HG02852 (cell line): ENCODE data around the gene PPP2R2D.

Experiments
- ATAC-seq: cut with Tn5 transposase; IDR thresholded peaks from one replicate; pipeline ENCODE4 v1.9.1; 2021; ENCODE audit warnings: mild to moderate bottlenecking, moderate library complexity; ENCODE audit not compliant: unreplicated experiment

PPP2R2D gene

DNA sequence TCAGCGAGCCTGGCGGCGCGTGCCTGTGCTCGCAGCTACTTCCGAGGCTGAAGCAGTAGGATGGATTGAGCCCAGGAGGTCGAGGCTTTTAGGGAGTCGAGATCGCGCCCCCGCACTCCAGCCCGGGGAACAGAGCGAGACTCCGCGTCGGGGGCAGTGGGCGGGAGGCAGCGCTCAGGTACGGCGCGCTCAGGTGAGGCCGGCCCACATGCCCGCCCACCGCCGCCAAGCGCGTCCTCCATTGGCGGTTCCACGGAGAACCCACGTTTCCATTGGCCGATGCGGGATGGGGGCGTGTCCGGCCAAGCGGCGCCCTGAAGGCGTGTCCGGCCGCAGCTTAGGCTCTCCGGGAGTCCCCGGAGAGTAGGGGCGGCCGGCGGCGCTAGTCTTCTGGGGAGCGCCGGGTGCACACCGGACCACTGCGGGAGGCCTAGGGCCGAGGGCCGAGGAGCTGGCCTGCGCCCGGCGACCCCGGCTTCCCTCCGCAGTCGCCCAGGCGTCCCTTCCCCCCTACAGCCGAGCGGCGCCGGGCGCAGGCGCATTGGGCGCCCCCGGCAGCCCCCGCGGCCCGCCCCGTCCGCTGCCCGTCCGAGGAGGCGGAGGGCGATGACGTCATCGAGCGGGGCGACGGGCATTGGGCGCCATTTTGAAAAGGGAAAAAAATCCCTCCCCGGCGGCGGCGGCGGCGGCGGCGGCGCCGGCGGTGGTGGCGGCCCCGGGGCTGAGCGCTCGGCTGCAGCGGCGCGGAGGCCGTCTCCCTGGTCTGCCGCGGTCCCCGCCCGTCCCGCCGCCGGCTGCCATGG is at the start of gene PPP2R2D:
TSS of gene PPP2R2D (plus strand) at position 659 of the 803 bp plus-strand sequence. CDS start at position 800, 141 bp downstream.
- ATAC-seq = peak; percentile 88

DNA sequence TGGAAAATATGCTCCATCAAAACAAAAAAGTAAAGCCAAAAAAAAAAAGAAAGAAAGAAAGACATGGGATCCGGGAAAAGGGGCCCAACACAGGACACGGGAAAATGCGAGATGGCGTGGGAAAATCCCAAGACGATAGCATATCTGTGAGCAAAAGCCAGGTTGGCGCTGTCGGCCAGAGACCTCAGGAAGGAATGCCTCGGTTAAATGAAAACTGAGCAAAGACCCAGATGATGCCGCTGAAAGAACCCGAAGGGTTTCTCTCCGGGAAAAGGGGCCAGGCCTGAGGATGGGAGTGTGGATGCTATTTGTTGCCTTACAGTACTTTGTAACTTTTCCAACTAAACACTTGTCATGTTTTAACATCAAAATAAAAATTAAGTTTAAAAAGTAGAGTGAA is 49.5 kb upstream of the PPP2R2D start:
- ATAC-seq = no peak

DNA sequence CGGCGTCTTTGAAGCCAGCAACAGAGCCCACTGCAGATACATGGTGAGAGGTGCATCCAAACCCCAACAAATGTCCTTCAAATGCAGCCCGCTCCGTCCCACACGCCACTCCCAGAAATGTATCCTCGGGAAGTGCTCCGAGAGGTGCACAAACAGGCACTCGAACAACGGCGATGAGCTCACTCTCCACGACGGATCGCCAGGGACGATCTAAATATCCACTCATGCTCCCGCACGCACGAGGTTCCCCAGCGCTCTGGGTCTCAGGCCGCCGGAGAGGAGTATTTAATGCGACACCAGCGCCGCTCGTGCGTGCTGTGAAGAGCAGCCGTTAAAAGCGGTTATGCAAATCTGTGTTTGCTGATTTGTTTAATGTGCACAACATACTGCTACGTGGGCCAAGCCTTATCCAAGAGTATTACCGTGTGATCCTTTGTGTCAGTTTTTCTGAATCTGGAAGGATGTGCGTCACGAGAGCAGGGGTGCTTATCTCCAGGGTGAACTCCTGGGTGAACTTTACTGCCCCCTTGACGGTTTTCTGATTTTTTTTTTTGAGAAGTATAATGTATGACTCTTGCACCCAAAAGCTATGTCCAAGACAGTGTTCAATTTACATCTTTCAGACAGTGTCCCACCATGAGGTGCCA is 48.5 kb upstream of the PPP2R2D start:
- ATAC-seq = no peak

DNA sequence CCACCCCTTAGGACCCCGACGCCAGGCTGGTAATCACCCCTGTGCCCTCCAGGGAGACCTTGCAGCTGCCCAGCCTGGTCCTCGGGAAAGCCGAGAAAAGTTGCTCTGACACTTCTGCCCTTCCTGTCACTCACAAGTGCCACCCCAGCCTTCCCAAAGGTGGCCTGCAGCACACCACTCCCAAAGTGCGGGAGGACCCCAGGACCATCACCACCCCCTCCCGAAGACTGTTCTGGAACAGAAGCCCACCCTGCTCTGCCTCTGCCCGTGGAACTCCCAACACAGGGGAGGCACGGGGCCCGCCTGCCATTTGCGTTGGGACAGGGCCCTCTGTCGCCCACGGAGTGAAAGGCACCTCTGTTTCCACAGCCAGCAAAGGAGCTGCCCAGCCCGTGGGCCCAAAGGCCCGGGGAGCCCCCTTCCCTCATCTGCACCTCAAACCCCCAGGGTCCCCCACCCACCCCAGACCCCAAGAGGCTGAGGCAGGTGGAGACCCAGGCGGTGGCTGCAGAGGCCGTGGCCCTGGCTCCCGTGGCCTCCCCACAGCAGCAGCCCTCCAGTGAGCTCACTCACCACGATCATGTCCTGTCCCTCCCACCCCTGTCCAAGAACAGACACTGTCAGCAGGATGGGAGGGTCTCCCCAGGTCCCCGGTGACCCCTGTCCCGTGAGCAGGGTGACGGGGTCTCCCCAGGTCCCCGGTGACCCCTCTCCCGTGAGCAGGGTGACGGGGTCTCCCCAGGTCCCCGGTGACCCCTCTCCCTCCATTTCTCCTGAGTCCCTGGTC is 47.8 kb upstream of the PPP2R2D start:
- ATAC-seq = no peak

DNA sequence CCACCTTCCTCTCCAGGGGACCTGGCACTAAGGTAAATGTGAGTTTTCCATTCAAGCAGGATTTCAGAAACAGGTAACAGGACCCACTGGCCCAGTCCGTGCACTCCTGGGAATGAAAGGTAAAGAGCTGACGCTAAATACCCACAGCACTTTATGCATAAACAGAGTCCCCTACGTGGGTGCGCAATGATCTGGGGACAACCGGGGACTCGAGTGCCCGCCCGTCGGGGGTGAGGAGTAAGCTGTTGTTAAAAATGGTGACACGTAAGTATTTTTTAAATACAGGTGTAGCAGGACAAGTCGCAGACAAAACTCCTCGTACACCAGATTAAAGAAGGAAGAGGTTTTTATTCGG is 47.2 kb upstream of the PPP2R2D start:
- ATAC-seq = no peak

DNA sequence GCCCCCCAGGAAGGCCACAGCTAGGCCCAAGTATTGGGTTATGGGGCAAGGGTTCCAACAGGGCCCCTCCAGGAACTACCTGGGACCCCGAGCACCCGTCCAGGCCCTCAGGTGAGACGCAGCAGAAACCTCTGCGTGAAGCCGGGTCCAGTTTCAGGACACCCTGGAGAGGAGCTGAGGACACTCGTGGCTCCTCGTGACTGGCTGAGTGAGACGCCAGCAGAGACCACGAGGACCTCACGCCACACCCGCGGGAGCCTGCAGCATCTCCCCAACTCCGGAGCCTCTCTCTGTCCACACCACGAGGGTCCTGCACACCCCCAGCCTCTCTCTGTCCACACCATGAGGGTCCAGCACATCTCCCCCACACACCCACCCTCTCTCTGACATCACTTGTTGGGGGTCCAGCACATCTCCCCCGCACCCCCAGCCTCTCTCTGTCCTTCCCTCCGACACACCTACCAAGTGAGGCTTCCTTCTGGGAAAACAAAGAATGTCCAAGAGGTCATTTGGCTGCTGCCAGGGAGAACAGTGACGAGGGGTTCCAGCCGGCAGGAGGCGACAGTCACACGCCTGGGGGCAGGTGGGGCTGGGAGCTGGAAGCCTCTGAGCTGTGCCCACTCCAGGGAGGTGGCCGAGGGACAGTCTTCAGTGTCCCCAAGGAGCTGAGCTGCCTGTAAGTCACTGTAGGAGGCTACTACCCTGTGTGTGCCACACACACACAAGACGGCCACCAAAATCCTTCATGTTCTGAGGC is 46.1 kb upstream of the PPP2R2D start:
- ATAC-seq = no peak

DNA sequence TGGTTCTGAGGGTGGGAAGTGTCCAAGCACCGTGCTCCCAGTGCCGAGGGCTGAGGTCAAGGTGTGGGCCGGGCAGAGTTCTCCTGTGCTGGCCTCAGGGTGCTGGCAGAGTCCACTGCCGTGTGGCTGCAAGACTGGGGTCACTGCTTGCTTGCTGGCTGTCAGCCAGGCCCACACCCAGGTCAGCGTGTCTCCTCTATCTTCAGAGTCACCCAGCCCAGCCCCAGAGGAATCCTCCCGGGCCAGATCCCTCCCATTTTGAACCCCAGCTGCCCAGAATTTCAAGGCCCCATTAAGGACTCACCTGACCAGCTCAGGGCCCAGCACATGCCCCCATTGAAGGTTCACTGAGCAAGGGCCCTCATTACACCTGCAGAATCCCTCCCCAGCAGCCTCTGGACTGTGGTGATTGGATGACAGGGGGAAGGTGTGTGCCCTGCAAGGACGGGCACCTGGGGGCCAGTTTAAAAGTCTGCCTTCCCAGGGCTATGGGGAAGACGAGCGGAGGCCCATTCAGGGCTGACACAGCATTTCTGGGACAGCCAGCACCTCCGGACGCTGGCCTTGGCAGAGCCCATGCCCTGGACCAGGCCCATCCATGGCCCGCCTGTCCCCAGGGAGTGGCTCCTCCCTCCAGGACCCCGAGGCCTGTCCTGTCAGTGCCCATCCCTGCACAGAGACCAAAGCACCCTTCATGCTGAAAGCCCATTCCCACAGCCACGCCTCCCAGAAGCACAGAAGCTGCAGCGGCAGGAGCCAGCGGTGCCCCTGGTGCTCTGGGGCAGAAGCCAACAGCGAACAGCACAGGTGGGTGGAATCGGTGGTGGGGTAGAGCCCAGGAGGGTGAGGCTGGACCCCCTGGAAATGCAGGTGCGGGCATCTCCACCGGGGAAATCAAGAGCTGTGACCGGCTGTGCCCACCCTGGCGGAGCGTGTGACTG is 45.1 kb upstream of the PPP2R2D start:
- no peak for ATAC-seq

DNA sequence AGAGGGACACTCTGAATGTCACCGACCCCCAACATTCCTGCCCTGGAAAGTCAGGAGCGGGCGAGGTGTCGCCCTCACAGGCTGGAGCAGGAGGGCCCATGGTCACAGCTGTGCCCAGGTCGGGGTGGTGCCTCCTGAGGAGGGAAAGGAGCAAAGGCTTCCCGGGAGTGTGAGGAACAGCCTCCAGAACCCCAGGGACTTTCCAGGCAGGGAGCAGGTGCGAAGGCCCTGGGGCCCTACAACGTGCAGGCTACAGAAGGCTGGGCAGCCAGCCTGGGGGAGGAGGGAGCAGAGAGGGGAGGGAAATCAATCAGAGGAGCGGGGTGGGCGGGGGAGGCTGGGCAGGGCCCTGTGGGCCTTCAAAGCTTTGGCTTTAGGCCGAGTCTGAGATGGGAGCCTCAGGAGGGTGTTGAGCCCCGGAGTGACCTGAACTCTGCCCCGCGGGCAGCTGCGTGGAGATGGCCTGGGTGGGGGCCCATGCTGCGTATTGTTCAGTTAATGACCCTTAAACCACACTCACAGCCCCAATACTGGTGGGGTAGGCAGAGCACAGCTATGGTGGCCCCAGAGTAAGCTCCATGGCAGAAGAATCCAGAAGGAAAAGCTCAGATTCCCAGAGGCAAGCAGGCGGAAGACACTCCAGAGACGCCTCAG is 44.2 kb upstream of the PPP2R2D start:
- no peak for ATAC-seq

DNA sequence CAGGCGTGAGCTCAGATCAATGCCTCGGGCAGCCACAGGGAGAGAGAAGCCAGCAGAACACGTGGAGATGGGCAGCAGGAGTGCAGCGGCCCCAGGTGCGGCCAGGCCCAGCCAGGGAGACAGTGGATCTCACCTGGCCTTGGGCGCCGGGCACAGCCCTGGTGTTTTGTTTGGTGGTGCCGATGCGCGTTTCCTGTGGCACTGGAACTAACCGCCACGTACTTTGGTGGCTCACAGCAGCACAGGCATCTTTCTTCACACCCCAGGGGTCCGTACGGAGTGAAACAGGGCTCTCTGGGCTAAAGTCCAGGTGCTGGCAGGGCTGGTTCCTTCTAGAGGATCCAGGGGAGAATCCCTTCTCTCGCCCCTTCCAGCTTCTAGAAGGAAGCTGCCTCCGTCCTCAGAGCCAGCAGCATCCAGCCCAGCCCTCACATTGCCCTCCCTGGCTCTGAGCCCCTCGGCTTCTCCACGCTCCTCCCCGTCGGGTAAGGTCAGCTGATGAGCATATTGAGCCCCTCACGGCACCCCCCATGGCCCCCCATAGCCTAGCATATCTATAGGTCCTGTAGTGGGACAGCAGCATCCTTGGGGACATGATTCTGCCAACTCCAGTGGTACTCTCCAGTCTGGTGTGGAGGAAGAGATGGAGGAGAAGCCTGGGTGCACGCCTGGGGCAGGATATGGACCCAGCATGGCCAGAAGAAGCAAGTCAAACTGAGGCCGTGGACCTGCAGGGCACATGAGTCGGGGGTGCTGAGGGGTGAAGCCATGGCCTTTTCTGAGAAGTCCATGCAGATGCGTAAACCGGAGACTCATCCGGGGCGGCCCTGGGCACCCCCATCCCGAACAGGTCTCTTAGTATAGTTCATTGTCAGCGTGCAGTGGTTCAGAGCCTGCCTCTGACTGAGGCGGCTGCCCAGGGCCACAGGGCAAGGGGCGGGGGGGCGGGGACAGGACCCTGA is 43.4 kb upstream of the PPP2R2D start:
- no peak for ATAC-seq

DNA sequence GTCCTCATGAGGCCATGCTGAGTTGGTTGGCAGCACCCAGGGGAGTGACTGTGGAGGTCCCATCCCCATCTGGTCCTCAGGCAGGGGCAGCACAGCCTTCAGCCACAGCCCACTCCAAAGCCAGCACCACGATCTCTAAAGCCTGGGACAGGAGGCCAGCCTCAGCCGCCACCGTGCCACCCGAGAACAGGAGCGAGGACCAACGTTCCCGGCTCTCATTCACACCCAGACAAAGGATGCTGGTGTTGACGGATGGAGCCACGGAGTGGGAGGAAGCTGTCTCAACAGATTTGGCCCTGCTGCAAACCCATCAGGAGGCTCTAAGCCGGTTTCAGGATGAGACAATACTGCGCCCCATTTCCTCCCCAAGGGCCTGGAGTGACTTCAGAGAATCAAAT is 42.7 kb upstream of the PPP2R2D start:
- no peak for ATAC-seq

DNA sequence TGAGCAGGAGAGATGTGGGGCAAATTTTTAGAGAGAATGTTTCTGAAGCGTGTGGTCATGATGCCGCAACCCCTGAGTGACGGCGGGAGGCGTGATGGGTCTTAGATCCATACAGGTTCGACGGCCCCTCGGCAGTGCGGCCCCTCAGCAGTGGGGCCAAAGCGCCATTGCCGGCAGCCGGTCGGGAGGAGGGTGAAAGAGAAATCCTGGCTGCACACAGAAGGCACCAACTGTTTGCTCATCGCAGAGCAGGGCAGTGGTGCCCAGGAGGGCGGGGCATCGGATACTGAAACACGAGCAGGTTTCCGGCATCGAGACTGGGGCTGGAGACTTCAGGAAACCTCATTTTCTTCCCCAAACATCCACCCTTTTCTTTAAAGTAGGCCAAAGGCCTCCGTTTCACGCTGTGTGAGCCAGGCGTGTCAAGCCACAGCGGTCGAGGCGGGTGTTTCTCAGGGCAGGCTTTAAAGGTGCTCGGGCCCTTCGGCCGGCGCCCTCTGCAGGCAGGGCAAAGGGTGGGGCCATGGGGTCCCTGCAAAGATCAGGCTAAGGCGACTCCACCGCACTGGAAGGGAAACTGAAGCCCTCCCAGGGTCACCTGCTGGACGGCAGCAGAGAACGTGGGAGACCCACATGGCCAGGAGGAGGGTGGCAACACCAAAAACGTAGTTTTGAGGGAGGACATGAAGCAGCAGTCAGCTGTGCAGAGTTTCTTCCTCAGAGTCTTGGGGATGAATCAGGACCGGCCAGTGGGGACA is 42.0 kb upstream of the PPP2R2D start:
- no peak for ATAC-seq

DNA sequence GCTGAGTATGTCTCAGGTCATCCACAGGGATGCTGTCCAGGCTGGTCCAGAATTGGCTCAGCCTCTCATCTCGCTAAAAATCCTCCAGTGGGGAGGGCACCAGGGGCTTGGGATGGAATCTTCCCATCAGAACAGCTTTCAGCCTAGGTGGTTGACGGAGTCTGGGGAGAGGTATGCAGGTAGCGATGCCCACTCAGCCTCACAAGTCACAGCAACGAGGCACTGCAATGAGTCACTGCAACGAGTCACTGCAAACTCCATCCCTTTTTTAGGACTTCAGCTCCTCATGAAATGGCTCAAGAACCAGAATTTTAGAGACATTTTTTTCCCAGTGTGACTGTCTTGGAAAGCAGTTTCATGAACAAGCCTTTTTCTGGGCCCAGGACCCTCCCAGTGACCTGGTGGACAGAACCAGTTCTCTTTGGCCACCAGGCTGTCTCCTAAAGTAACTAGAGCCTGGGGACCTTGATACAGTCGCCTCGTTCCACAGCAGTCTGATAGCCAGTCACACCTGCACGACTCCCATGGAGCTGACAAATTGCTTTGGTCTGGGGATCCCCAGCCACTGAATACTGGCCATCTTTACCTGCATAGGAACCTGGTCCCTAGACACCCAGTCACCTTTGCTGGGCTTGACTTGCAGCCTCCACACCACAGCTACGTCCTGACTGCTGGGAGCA is 41.3 kb upstream of the PPP2R2D start:
- ATAC-seq = no peak

DNA sequence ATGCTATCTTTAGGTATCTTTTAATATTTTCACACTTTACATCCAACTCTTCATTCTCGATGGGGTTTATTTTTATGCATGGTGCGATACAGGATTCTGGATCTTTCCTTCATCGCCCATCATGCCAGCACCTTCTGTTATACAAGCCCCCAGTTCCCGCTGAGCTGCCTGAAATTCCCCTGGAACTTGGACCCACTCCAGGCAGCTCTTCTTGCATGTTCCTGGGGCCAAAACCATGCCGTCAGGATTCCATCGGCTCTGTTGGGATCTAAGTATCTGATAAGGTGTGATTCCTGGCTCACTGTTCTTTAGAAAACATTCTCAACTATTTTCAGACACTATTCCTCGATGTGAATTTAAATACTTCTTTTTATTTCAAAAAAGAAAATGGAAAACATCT is 40.5 kb upstream of the PPP2R2D start:
- ATAC-seq = no peak

DNA sequence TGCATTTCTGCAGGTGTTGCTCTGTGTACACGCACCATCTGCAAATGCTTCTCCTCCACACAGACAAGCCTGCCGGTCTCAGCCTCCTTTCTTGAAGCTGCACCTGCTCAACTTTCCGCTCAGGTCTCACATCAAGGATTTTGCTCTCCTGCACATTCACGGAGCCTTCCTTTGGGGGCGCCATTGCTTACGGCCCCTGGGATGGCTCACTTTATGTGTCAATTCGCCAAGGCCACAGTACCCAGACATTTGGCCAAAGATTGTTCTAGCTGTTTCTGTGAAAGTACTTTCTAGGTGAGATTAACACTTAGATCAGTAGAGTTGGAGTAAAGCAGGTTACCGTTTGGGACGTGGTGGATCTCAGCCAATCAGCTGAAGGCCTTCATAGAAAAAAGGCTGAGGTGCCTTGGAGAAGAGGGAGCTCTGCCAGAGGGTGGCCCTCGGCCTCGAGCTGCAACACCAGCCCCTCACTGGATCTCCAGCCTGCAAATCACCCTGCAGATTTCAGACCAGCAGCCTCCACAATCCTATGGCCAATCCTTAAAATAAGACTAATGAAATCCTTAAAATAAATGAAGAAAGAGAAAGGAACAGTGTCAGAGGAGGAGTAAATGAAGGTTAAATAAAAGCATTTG is 39.9 kb upstream of the PPP2R2D start:
- no peak for ATAC-seq

DNA sequence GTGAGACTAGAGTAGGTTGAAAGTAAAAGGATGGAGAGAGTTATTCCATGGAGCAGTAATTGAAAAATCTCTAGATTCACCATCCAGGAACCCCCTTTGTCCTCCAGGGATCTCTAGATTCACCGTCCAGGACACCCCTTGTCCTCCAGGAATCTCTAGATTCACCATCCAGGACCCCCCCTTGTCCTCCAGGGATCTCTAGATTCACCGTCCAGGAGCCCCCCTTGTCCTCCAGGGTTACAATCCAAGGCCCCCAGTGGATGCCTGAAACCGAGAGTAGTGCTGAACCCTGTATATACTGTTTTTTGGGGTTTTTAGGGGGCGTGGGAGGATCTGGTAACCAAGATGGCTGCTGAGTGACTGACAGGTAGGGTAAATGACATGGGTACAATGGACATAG is 38.3 kb upstream of the PPP2R2D start:
- no peak for ATAC-seq

DNA sequence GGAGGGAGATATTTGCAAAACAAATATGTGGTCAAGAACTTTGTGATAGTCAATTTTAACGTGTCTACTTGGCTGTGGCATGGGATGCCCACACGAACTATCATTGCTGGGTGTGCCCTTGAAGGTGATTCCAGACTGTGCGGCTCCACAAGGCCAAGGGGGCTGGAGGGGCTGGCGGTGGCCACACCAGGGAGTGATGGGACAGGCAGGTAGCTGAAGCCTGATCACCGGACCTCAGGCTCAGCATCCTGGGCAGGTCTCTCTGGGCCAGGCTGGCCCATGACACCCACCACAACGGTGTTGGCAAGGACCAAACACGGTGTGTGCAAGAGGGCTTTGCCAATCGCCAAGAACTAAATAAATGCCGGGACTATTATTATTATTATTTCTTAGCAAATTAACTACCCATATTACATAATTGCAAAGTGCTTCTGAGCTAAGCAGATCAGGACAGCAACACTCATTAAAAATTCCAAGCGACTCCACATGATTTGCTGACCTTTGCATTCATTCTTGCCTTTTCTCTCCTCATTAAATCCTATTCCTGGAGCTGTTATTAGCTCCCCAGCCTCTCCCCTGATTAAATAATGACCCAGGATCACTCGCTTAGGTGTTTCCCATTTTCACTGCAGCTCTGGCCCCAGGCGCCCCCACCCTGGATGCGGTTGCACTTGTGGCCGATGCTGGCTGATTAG is 35.4 kb upstream of the PPP2R2D start:
- ATAC-seq = no peak
